GM10266 (cell line): ENCODE data around the gene BLACAT1.
"Not testable (repeated sequence)": the region's sequence is repeated elsewhere in the genome, so short reads cannot be mapped to it uniquely, and the experiment has no call there.

ENCODE experiments used
- DNase-seq: peaks from one replicate; pipeline ENCODE4 v3.0.0; 2012; ENCODE audit errors: extremely low spot score
- CTCF ChIP-seq: IDR thresholded peaks from 2 replicates; pipeline ENCODE4 v1.5.1; 2012; ENCODE audit warnings: mild to moderate bottlenecking, low read depth; ENCODE audit not compliant: control insufficient read depth, insufficient read depth; ENCODE audit errors: missing control alignments

BLACAT1 gene

GRCh38 chr1:205417870-205418635 lies 37.8 kb downstream of the BLACAT1 start:
- no peak for TF ChIP-seq CTCF
- DNase-seq = no peak

- no peak for DNase-seq
- TF ChIP-seq CTCF = no peak
Observed at GRCh38 chr1:205416322-205416721, 39.5 kb downstream of the BLACAT1 start.

- TF ChIP-seq CTCF = no peak
- DNase-seq = no peak
Observed at GRCh38 chr1:205410581-205411298, 45.1 kb downstream of the BLACAT1 start.

GRCh38 chr1:205407970-205408369 lies 47.9 kb downstream of the BLACAT1 start:
- no peak for DNase-seq
- no peak for TF ChIP-seq CTCF

- not testable (repeated sequence) for DNase-seq
Observed at GRCh38 chr1:205406252-205406651, 49.6 kb downstream of the BLACAT1 start.
